NCI-H2196 (cell line): Measurements from ENCODE around the gene FAM78A.
"Not testable (repeated sequence)": the region's sequence is repeated elsewhere in the genome, so short reads cannot be mapped to it uniquely, and the experiment has no call there.

Experiments used
- DNase-seq: peaks from one replicate; lab custom pipeline; 2025; ENCODE audit not compliant: unreplicated experiment; lab: John Stamatoyannopoulos, UW

The FAM78A gene

GRCh38 chr9:131214286-131214856 is 61.9 kb downstream of the FAM78A start:
- DNase-seq, result no peak

- not testable (repeated sequence) for DNase-seq
Observed at GRCh38 chr9:131211920-131212319, 64.4 kb downstream of the FAM78A start.
